Transverse colon (tissue), 4 donors: ENCODE measurements around the gene DNAJC7. TPM values are rescaled to one million over a fixed set of nuclear protein-coding genes. Genes with fewer than 3 reads are reported as not detected.

Experiments
- DNase-seq: peaks from one replicate; pipeline ENCODE4 v3.0.0-alpha.2; 2019
- H3K27ac ChIP-seq, 4 donors: fragments of 200-600 bp; sonication (generic); 2 replicates each; pipeline ENCODE4 v1.5.1; 2016 to 2018; ENCODE audit warnings: inconsistent platforms in 4 of 4
- H3K27me3 ChIP-seq: fragments of 200-600 bp; sonication (generic); 2 replicates; pipeline ENCODE4 v1.5.1; 2017; ENCODE audit warnings: inconsistent platforms
- H3K36me3 ChIP-seq, 4 donors: fragments of 200-600 bp; sonication (generic); 2 replicates each; pipeline ENCODE4 v1.5.1; 2017 to 2019; ENCODE audit warnings: inconsistent platforms in 4 of 4
- H3K4me1 ChIP-seq, 4 donors: fragments of 200-600 bp; sonication (generic); 2 replicates each; pipeline ENCODE4 v1.5.1; 2017 to 2020; ENCODE audit warnings: inconsistent platforms in 4 of 4
- H3K4me3 ChIP-seq, 4 donors: fragments of 200-600 bp; sonication (generic); 1 replicate in 1 of 4; 2 replicates in 3 of 4; pipeline versions ENCODE4 v1.5.1 to v1.6.1; 2017 to 2019; ENCODE audit warnings: inconsistent platforms in 4 of 4
- H3K9me3 ChIP-seq, 2 donors: fragments of 200-600 bp; sonication (generic); 2 replicates each; pipeline ENCODE4 v1.5.1; 2017 to 2019; ENCODE audit warnings: inconsistent platforms in 2 of 2
- EP300 ChIP-seq: sonication (generic); formaldehyde crosslinking; IDR thresholded peaks from one replicate; pipeline ENCODE4 v1.6.1; 2017; ENCODE audit warnings: antibody characterized with exemption, low read depth
- POLR2A ChIP-seq: fragments of 450-650 bp; IDR thresholded peaks from one replicate; pipeline ENCODE4 v1.6.1; 2016; ENCODE audit warnings: antibody characterized with exemption, mild to moderate bottlenecking, moderate library complexity
- POLR2AphosphoS5 ChIP-seq, 3 donors: sonication (generic); formaldehyde crosslinking; IDR thresholded peaks; one replicate each; pipeline ENCODE4 v1.6.1; 2016; ENCODE audit warnings: antibody characterized with exemption in 3 of 3
- WGBS, 2 donors: methylation state at CpG; one replicate each; pipeline ENCODE4 v1.1.5; 2018; ENCODE audit warnings: low coverage in 1 of 2; 5-methylcytosine and 5-hydroxymethylcytosine counted together
- in situ Hi-C, 4 donors: fragments of 200-750 bp; cut with MboI; loops; one replicate each; pipeline versions ENCODE4 v1.15.0 to v1.15.1; 2017; ENCODE audit warnings: low sequenced_read_pairs in 3 of 4, low pct_ligation_motif_present in 1 of 4, low pct_unique_long_range_greater_than_20kb in 1 of 4
- intact Hi-C: fragments of 100-400 bp; cut with DNase I; formaldehyde crosslinking; loops from one replicate; pipeline ENCODE4 v1.15.1; 2023; ENCODE audit warnings: low total_unique reads
- total RNA-seq, 4 donors: library from RNA; depleted of rRNA; stranded (reverse); fragments of >200 nt; gene quantifications; one replicate each; pipeline ENCODE4 v1.1.0, GENCODE V29; 2016
- TF ChIP-seq, protein P1 (sequence below), 5 experiments: fragments of 200-600 bp in 3 of 5; fragments of 450-650 bp in 2 of 5; sonication (generic) in 3 of 5; IDR thresholded peaks; 1 replicate in 2 of 5; 2 replicates in 3 of 5; pipeline ENCODE4 v1.5.1; 2016 to 2017; ENCODE audit warnings: antibody characterized with exemption in 5 of 5, inconsistent platforms in 3 of 5, mild to moderate bottlenecking in 2 of 5, moderate library complexity in 1 of 5

The DNAJC7 gene
- total RNA-seq, 4 donors from 2014 or later: 18.1 to 87.5 (median 64.5) TPM

- Histone ChIP-seq H3K4me3 (peak within 1 kb of the TSS; percentile 28 to 65 (median 38)), H3K4me1 (peaks cover 6 to 28% (median 7%) of the 10 kb centered on the region in 4 donors), H3K9me3 (no peaks in the 10 kb centered on the region), H3K36me3 (no peaks in the 10 kb centered on the region), H3K27me3 (no peaks in the 10 kb centered on the region), H3K27ac (peak within 1 kb of the TSS; percentile 85 to 92 (median 89))
- intact Hi-C loops: no loop called here
- peak; percentile 84 to 91 (median 90) for TF ChIP-seq POLR2AphosphoS5 (IDR thresholded peaks at IDR 0.05)
- TF ChIP-seq EP300: no peak
- TF ChIP-seq POLR2A: peak; percentile 77
- TF ChIP-seq, protein P1, sequence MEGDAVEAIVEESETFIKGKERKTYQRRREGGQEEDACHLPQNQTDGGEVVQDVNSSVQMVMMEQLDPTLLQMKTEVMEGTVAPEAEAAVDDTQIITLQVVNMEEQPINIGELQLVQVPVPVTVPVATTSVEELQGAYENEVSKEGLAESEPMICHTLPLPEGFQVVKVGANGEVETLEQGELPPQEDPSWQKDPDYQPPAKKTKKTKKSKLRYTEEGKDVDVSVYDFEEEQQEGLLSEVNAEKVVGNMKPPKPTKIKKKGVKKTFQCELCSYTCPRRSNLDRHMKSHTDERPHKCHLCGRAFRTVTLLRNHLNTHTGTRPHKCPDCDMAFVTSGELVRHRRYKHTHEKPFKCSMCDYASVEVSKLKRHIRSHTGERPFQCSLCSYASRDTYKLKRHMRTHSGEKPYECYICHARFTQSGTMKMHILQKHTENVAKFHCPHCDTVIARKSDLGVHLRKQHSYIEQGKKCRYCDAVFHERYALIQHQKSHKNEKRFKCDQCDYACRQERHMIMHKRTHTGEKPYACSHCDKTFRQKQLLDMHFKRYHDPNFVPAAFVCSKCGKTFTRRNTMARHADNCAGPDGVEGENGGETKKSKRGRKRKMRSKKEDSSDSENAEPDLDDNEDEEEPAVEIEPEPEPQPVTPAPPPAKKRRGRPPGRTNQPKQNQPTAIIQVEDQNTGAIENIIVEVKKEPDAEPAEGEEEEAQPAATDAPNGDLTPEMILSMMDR (IDR thresholded peaks at IDR 0.05): peak; percentile 42 to 92 (median 44)
- peak; percentile 98 for DNase-seq
- WGBS, 2 donors: 0 to 2% methylated on average over 7 to 43 of the region's 43 CpGs
- in situ Hi-C loops: no loop called here
Measured at GRCh38 chr17:41930009-41930832, 87.0 kb downstream of the DNAJC7 start, which contains the start of gene ODAD4. TSS of gene ODAD4 (plus strand) at chr17:41930617. CDS start at chr17:41930724, 107 bp downstream.

DNA sequence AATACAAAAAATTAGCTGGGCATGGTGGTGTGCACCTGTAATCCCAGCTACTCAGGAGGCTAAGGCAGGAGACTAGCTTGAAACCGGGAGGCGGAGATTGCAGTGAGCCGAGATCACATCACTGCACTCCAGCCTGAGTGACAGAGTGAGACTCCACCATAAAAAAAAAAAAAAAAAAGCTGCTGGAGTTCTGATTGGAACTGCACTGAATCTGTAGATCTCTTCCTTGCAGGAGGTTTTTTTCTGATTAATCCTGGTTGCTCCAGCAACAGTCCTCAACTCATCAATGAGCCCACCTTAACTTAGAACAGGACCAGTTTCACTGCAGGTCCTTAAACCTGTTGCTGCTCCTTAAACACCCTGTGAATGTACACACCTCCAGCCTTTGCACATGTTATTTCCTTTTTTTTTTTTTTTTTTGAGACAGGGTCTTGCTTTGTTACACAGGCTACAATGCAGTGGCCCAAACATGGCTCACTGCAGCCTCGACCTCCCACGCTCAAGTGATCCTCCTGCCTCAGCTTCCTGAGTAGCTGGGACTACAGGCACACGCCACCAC lies 88.5 kb downstream of the DNAJC7 start:
- no peak overlapping the region for H3K4me3 ChIP-seq
- no peaks in the 10 kb centered on the region for H3K27me3 ChIP-seq
- WGBS, 2 donors: 70 to 85% methylated on average over 6 of the region's 6 CpGs
- in situ Hi-C loops (no loop called here), intact Hi-C loops (no loop called here)
- TF ChIP-seq, protein P1 (IDR thresholded peaks at IDR 0.05): no peak
- no peak for TF ChIP-seq EP300
- no peak for TF ChIP-seq POLR2AphosphoS5 (IDR thresholded peaks at IDR 0.05)
- no peak for TF ChIP-seq POLR2A
- peaks cover 6 to 28% (median 7%) of the 10 kb centered on the region in 4 donors for H3K4me1 ChIP-seq
- peak overlapping the region in 1 of 4 donors; percentile 89 for H3K27ac ChIP-seq
- DNase-seq: no peak
- no peaks in the 10 kb centered on the region for H3K9me3 ChIP-seq
- H3K36me3 ChIP-seq: no peaks in the 10 kb centered on the region

Other genes with a start within 250 kb of the DNAJC7 start
- gene JUP, start 230.7 kb downstream of the DNAJC7 start, total RNA-seq: 100 to 1,000 TPM; 396 to 595 (median 513) TPM
- 10 to 100 TPM; 18.7 to 39.6 (median 22.5) TPM for gene P3H4, start 205.5 kb downstream of the DNAJC7 start, total RNA-seq
- gene FKBP10, start 204.4 kb downstream of the DNAJC7 start, total RNA-seq: 10 to 100 TPM in 3 of 4 donors, 1 to 10 TPM in 1; 7.1 to 61.1 (median 12.6) TPM
- gene NT5C3B, start 181.2 kb downstream of the DNAJC7 start, total RNA-seq: 10 to 100 TPM in 3 of 4 donors, 1 to 10 TPM in 1; 10.0 to 30.8 (median 24.6) TPM
- under 1 TPM in 1 of 4 donors, not detected in 3; 0.32 TPM for gene KLHL10, start 179.6 kb downstream of the DNAJC7 start, total RNA-seq
- 10 to 100 TPM in 3 of 4 donors, 1 to 10 TPM in 1; 5.4 to 19.5 (median 15.9) TPM for gene KLHL11, start 152.0 kb downstream of the DNAJC7 start, total RNA-seq
- 10 to 100 TPM; 39.2 to 69.2 (median 51.9) TPM for gene ACLY, start 98.5 kb downstream of the DNAJC7 start, total RNA-seq
- under 1 TPM in 2 of 4 donors, not detected in 2; 0.32 to 0.55 TPM for gene ODAD4, start 86.8 kb downstream of the DNAJC7 start, total RNA-seq
- gene CNP, start 50.6 kb downstream of the DNAJC7 start, total RNA-seq: 100 to 1,000 TPM in 1 of 4 donors, 10 to 100 TPM in 3; 32.6 to 133 (median 54.2) TPM
- 10 to 100 TPM; 20.5 to 52.7 (median 35.0) TPM for gene NKIRAS2, start 2.7 kb upstream of the DNAJC7 start, total RNA-seq
- 1 to 10 TPM in 2 of 4 donors, under 1 TPM in 1, not detected in 1; 0.37 to 4.1 (median 3.7) TPM for gene C17orf113, start 33.2 kb upstream of the DNAJC7 start, total RNA-seq
- under 1 TPM in 2 of 4 donors, not detected in 2; 0.27 to 0.48 TPM for gene ZNF385C, start 81.0 kb upstream of the DNAJC7 start, total RNA-seq
- gene DHX58, start 95.3 kb upstream of the DNAJC7 start, total RNA-seq: 10 to 100 TPM in 3 of 4 donors, 1 to 10 TPM in 1; 4.6 to 14.6 (median 12.8) TPM
- gene KAT2A, start 103.9 kb upstream of the DNAJC7 start, total RNA-seq: 100 to 1,000 TPM in 1 of 4 donors, 10 to 100 TPM in 3; 16.9 to 154 (median 48.9) TPM
- gene HSPB9, start 105.4 kb upstream of the DNAJC7 start, total RNA-seq: under 1 TPM in 1 of 4 donors, not detected in 3; 0.14 TPM
- gene RAB5C, start 137.6 kb upstream of the DNAJC7 start, total RNA-seq: 100 to 1,000 TPM in 2 of 4 donors, 10 to 100 TPM in 2; 40.8 to 172 (median 112) TPM
- gene KCNH4, start 163.7 kb upstream of the DNAJC7 start, total RNA-seq: not detected
- not detected for gene HCRT, start 168.0 kb upstream of the DNAJC7 start, total RNA-seq
- 10 to 100 TPM; 10.8 to 34.6 (median 32.2) TPM for gene GHDC, start 177.1 kb upstream of the DNAJC7 start, total RNA-seq